NB4 (cell line): ENCODE results near the gene ZNF407.

ENCODE experiments used
- DNase-seq: peaks from one replicate; pipeline ENCODE4 v3.0.0; 2010; ENCODE audit warnings: low read depth
- H3K4me3 ChIP-seq: one replicate; pipeline ENCODE4 v1.5.1; 2011; ENCODE audit warnings: mild to moderate bottlenecking, low read depth, low read length, moderate library complexity
- MYC ChIP-seq: IDR thresholded peaks from 2 replicates; pipeline ENCODE4 v1.6.1; 2011; ENCODE audit warnings: low read depth, low read length
- POLR2A ChIP-seq: IDR thresholded peaks from 2 replicates; pipeline ENCODE4 v1.6.1; 2011; ENCODE audit warnings: mild to moderate bottlenecking; ENCODE audit not compliant: insufficient read length; ENCODE audit errors: extremely low read depth
- TF ChIP-seq, protein P1 (sequence below): IDR thresholded peaks from 2 replicates; pipeline ENCODE4 v1.6.1; 2011; ENCODE audit warnings: low read depth, low read length
- TF ChIP-seq, protein P2 (sequence below): IDR thresholded peaks from one replicate; pipeline ENCODE4 v1.5.1; 2012; ENCODE audit warnings: low read depth, low read length

Gene ZNF407

DNA sequence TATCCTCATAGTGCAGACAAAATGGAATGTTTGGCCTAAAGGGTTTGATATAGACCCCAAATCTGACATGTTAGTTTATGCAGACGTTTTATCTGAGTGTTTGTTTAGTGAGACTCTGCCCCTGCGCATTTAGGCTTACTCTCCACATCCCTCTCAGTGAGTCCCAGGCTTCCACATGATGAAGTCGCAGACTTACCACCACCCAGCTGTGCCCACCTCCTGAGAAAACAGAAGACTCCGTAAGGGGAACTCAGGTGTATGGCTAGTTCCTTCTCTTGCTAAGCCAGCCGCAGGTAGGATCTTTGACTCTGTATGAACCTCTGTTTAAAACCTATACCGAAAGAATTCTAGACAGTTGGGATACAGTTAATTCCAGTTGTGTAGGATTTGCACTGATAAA, 338.7 kb downstream of the ZNF407 start:
- H3K4me3 ChIP-seq, result no peak overlapping the region
- TF ChIP-seq, protein P1, sequence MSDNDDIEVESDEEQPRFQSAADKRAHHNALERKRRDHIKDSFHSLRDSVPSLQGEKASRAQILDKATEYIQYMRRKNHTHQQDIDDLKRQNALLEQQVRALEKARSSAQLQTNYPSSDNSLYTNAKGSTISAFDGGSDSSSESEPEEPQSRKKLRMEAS, result no peak
- TF ChIP-seq MYC, result no peak
- TF ChIP-seq, protein P2, sequence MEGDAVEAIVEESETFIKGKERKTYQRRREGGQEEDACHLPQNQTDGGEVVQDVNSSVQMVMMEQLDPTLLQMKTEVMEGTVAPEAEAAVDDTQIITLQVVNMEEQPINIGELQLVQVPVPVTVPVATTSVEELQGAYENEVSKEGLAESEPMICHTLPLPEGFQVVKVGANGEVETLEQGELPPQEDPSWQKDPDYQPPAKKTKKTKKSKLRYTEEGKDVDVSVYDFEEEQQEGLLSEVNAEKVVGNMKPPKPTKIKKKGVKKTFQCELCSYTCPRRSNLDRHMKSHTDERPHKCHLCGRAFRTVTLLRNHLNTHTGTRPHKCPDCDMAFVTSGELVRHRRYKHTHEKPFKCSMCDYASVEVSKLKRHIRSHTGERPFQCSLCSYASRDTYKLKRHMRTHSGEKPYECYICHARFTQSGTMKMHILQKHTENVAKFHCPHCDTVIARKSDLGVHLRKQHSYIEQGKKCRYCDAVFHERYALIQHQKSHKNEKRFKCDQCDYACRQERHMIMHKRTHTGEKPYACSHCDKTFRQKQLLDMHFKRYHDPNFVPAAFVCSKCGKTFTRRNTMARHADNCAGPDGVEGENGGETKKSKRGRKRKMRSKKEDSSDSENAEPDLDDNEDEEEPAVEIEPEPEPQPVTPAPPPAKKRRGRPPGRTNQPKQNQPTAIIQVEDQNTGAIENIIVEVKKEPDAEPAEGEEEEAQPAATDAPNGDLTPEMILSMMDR, result no peak
- TF ChIP-seq POLR2A, result no peak
- DNase-seq, result no peak

DNA sequence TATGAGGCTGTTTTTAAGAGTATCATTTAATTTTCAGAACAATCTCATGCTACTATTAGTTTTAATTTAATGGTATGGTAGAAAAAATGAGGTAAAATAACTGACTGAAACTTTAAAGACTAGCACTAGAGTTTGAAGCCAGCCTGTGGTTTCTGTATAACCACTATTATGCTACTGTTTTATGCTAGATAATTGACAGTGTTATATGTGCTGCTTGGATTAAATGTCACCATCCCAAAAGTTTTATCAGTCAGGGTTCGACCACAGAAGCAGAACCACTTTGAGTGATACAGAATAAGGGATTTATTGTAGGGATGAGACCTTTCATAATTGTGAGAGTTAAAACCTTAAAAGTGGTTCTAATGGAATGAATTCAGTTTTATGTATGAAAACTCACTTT, 339.6 kb downstream of the ZNF407 start:
- DNase-seq, result no peak
- TF ChIP-seq, protein P1, result no peak
- TF ChIP-seq POLR2A (no peak), MYC (no peak)
- TF ChIP-seq, protein P2, result no peak
- H3K4me3 ChIP-seq, result no peak overlapping the region

DNA sequence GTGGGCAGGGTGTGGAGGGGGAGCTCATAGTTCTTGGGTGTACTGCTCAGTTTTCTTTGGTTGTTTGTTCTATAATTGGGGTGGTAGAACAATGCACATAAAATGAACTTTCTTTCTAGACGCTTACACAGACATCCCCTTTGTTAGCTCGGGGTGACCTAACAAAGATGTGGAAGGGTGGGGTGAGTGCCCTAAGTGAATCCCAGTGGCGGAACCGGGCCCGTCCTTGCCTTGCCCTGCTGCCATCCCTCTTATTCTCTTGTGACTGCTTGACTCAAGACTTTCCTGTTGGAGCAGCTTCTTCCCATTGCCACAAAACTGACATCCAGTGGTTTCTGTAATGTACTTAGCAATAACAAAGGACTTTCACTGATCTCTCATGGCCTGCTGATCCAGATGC, 343.2 kb downstream of the ZNF407 start:
- no peak for DNase-seq
- TF ChIP-seq, protein P2, result no peak
- no peak for TF ChIP-seq MYC
- TF ChIP-seq POLR2A, result no peak
- TF ChIP-seq, protein P1, result no peak

DNA sequence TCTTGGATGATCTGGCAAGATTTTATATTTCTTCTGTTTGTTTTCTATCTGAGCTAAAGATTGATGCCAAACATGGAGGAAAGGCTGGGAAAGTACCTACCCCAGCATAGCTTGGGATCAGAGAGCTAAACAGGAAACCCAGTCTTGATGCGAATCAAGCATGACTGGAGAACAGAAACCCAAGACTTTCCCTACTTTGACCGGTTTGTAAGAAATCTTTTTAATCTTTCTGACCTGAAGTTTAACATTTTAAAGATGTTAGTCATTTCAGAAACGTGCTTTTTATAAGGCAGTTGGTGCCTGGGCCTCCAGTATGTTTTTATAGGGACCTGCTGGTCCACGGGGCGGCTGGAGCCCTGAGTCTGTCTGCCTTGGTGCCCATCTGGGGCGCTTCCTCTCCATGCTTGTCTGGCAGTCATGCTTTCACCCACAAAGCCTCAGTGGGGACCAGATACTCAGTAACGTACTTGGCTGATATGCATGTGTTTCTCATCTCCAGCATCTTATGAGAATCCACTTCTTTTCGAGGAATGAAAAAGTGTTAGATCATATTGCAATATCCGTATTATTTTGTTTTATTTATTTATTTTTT, 344.7 kb downstream of the ZNF407 start:
- TF ChIP-seq, protein P2, result no peak
- TF ChIP-seq MYC (no peak), POLR2A (no peak)
- TF ChIP-seq, protein P1, result no peak
- no peak for DNase-seq
- no peak overlapping the region for H3K4me3 ChIP-seq

More for the DNA sequence above, 343.2 kb downstream of the ZNF407 start:
- no peak overlapping the region for H3K4me3 ChIP-seq

DNA sequence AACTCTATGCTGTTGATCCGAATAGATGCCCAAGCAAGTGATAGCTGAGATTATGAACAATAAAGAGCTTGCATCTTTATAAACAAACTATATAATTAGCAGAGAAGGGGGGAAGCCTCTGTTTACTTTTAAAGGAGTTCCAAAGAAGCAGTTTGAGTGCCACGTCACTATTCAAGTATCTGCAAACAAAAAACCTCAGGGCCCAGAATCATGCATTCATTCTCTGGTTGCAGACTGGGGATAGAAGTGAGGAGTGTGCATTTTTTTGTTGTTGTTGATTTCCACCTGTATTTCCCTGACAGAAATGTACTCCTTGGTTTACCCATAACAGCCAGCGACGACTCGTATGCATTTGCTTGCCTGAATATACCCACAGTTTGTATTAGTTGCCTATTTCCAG, 347.0 kb downstream of the ZNF407 start:
- no peak for DNase-seq
- no peak overlapping the region for H3K4me3 ChIP-seq
- TF ChIP-seq, protein P1, result no peak
- TF ChIP-seq MYC (no peak), POLR2A (no peak)
- TF ChIP-seq, protein P2, result no peak
